Superior temporal gyrus (tissue), 1 donor: Measurements from ENCODE around the gene POLRMT.
"Not testable (repeated sequence)": the region's sequence is repeated elsewhere in the genome, so short reads cannot be mapped to it uniquely, and the experiment has no call there.

Experiments used
- DNase-seq: peaks from one replicate; pipeline ENCODE4 v3.0.0-alpha.2; 2016; ENCODE audit errors: extremely low spot score

Gene POLRMT

GRCh38 chr19:647566-648284 is 14.4 kb upstream of the POLRMT start:
- DNase-seq, result no peak

GRCh38 chr19:646779-647565 is 13.6 kb upstream of the POLRMT start:
- no peak for DNase-seq

GRCh38 chr19:645912-646778 is 12.8 kb upstream of the POLRMT start:
- DNase-seq, result no peak

GRCh38 chr19:644789-645188 is 11.5 kb upstream of the POLRMT start:
- DNase-seq, result no peak

- DNase-seq, result no peak
Measured at GRCh38 chr19:644363-644762, 11.0 kb upstream of the POLRMT start.

GRCh38 chr19:643736-644135 is 10.4 kb upstream of the POLRMT start:
- no peak for DNase-seq

GRCh38 chr19:642767-643727 is 9.7 kb upstream of the POLRMT start:
- no peak for DNase-seq

- no peak for DNase-seq
Measured at GRCh38 chr19:641702-642101, 8.4 kb upstream of the POLRMT start.

GRCh38 chr19:640606-641189 is 7.4 kb upstream of the POLRMT start:
- no peak for DNase-seq

GRCh38 chr19:640161-640558 is 6.8 kb upstream of the POLRMT start:
- DNase-seq, result no peak

- DNase-seq, result peak; percentile 74
Measured at GRCh38 chr19:639253-640160, 6.2 kb upstream of the POLRMT start, which contains the start of gene FGF22. FGF22 (plus strand) TSS chr19:639879; CDS start chr19:639926, 47 bp downstream.

GRCh38 chr19:638906-639252 is 5.5 kb upstream of the POLRMT start:
- no peak for DNase-seq

GRCh38 chr19:634975-635652 is 1.8 kb upstream of the POLRMT start:
- DNase-seq, result no peak

- DNase-seq, result no peak
Measured at GRCh38 chr19:633786-634639, 676 bp upstream of the POLRMT start.

- DNase-seq, result no peak
Measured at GRCh38 chr19:632579-633067, 714 bp downstream of the POLRMT start.

- no peak for DNase-seq
Measured at GRCh38 chr19:629961-630714, 3.2 kb downstream of the POLRMT start.

GRCh38 chr19:629515-629914 is 3.8 kb downstream of the POLRMT start:
- DNase-seq, result not testable (repeated sequence)
